HL-60 (cell line): ENCODE results near the gene YTHDF1.

Source experiments
- DNase-seq, 2 experiments: peaks; one replicate each; pipeline ENCODE4 v3.0.0-alpha.2; 2010 to 2020; ENCODE audit warnings: low read depth in 1 of 2, low spot score in 1 of 2
- H3K27ac ChIP-seq: fragments of 250-450 bp; sonication (Bioruptor Pico); replicated peaks from 2 replicates; pipeline ENCODE4 v1.5.1; 2020; ENCODE audit warnings: mild to moderate bottlenecking, moderate library complexity
- H3K27me3 ChIP-seq: fragments of 250-450 bp; sonication (Bioruptor Pico); 2 replicates; pipeline ENCODE4 v1.5.1; 2021; ENCODE audit warnings: mild to moderate bottlenecking, moderate library complexity; ENCODE audit not compliant: insufficient read depth, poor library complexity, severe bottlenecking
- H3K4me3 ChIP-seq: replicated peaks from 2 replicates; pipeline ENCODE4 v1.5.1; 2011; ENCODE audit warnings: mild to moderate bottlenecking, control low read depth, low read length; ENCODE audit not compliant: insufficient read depth
- CTCF ChIP-seq: IDR thresholded peaks from one replicate; pipeline ENCODE4 v1.5.1; 2011; ENCODE audit warnings: low read length, control low read depth, inconsistent platforms; ENCODE audit not compliant: insufficient read depth
- GABPA ChIP-seq: IDR thresholded peaks from 2 replicates; pipeline ENCODE4 v1.6.1; 2012; ENCODE audit warnings: low read depth
- POLR2AphosphoS5 ChIP-seq: IDR thresholded peaks from 2 replicates; pipeline ENCODE4 v1.6.1; 2012; ENCODE audit warnings: low read depth
- REST ChIP-seq: IDR thresholded peaks from 2 replicates; pipeline ENCODE4 v1.6.1; 2012; ENCODE audit warnings: low read depth; ENCODE audit not compliant: insufficient replicate concordance
- SPI1 ChIP-seq: IDR thresholded peaks from 2 replicates; pipeline ENCODE4 v1.6.1; 2012; ENCODE audit warnings: low read depth, mild to moderate bottlenecking, borderline replicate concordance

The YTHDF1 gene

GRCh38 chr20:63255931-63256704 lies 40.2 kb upstream of the YTHDF1 start:
- H3K27ac ChIP-seq, result no peak overlapping the region
- DNase-seq, result no peak
- no peak overlapping the region for H3K4me3 ChIP-seq
- peaks cover 67% of the 10 kb centered on the region for H3K27me3 ChIP-seq
- TF ChIP-seq SPI1 (no peak), GABPA (no peak), REST (no peak), POLR2AphosphoS5 (no peak), CTCF (no peak)

GRCh38 chr20:63254606-63255384 lies 38.9 kb upstream of the YTHDF1 start:
- H3K27me3 ChIP-seq, result peaks cover 55% of the 10 kb centered on the region
- TF ChIP-seq POLR2AphosphoS5, result no peak
- TF ChIP-seq REST, result no peak
- no peak for TF ChIP-seq GABPA
- TF ChIP-seq CTCF, result no peak
- TF ChIP-seq SPI1, result no peak
- no peak overlapping the region for H3K4me3 ChIP-seq
- DNase-seq, result no peak
- no peak overlapping the region for H3K27ac ChIP-seq

- H3K27me3 ChIP-seq, result peaks cover 52% of the 10 kb centered on the region
- no peak within 1 kb of the TSS for H3K4me3 ChIP-seq
- DNase-seq, result no peak
- no peak within 1 kb of the TSS for H3K27ac ChIP-seq
- TF ChIP-seq POLR2AphosphoS5 (no peak), GABPA (no peak), CTCF (no peak), REST (no peak), SPI1 (no peak)
Measured at GRCh38 chr20:63254232-63254605, 38.3 kb upstream of the YTHDF1 start, which contains the start of gene NKAIN4. NKAIN4 (minus strand) TSS chr20:63254463; CDS start chr20:63254450, 13 bp downstream.
